ENCODE results near the gene APRT.

GRCh38 chr16:88805340-88805715, 6.4 kb downstream of the APRT start:
- TF ChIP-seq RNF2 (IDR thresholded peaks at IDR 0.05) (no peak), CEBPG (CRISPR knock-in tag; IDR thresholded peaks at IDR 0.05) (no peak), CEBPG (tag; conservative IDR thresholded peaks at IDR 0.05 in 1 of 2, IDR thresholded peaks at IDR 0.05 in 1 of 2) (no peak), SRF (CRISPR knock-in tag; IDR thresholded peaks at IDR 0.05) (no peak), ZBTB11 (CRISPR knock-in tag; IDR thresholded peaks at IDR 0.05) (no peak), TSHZ1 (CRISPR knock-in tag; IDR thresholded peaks at IDR 0.05) (no peak)
